GM23338 (cell line): ENCODE results near the gene CACNA1F. TPM values are rescaled to one million over a fixed set of nuclear protein-coding genes. Genes with fewer than 3 reads are reported as not detected.

ENCODE experiments used
- CREB1 ChIP-seq: fragments of 250-450 bp; sonication (Bioruptor Pico); IDR thresholded peaks from 2 replicates; pipeline ENCODE4 v1.5.0; 2020; ENCODE audit warnings: low read depth, mild to moderate bottlenecking, moderate library complexity
- JUNB ChIP-seq: IDR thresholded peaks from one replicate; pipeline ENCODE4 v1.6.1; 2016; ENCODE audit warnings: antibody characterized with exemption; ENCODE audit not compliant: unreplicated experiment
- ZNF331 ChIP-seq: fragments of 250-450 bp; sonication (Bioruptor Pico); IDR thresholded peaks from 2 replicates; pipeline ENCODE4 v1.5.0; 2020; ENCODE audit warnings: low read depth, mild to moderate bottlenecking, moderate library complexity
- polyA plus RNA-seq: library from polyadenylated mRNA; unstranded; fragments of >200 nt; fragmentation: Nextera tagmentation; extraction: Ambion mirVana; gene quantifications from 2 replicates; pipeline ENCODE4 v1.2.1, GENCODE V29; 2016
- total RNA-seq: library from RNA; depleted of rRNA; stranded (reverse); fragments of >200 nt; shearing (Covaris generic); gene quantifications from 2 replicates; pipeline ENCODE4 v1.2.3, GENCODE V29; 2014
- TF ChIP-seq, protein P1 (sequence below), 2 experiments: fragments of 200-600 bp in 1 of 2; sonication (generic) in 1 of 2; conservative IDR thresholded peaks; 2 replicates each; pipeline versions ENCODE4 v1.5.1 to v1.6.1; 2016 to 2017; ENCODE audit warnings: antibody characterized with exemption in 2 of 2, low read depth in 2 of 2, mild to moderate bottlenecking in 2 of 2, moderate library complexity in 1 of 2
- TF ChIP-seq, protein P2 (sequence below): fragments of 250-450 bp; sonication (Bioruptor Pico); IDR thresholded peaks from 2 replicates; pipeline ENCODE4 v1.5.0; 2020; ENCODE audit warnings: mild to moderate bottlenecking, moderate library complexity
- TF ChIP-seq, protein P3 (sequence below): IDR thresholded peaks from 2 replicates; pipeline ENCODE4 v1.6.1; 2016; ENCODE audit warnings: antibody characterized with exemption

The CACNA1F gene
- total and polyA plus RNA-seq, 2 experiments from 2014 or later: 0.44 to 0.90 TPM

DNA sequence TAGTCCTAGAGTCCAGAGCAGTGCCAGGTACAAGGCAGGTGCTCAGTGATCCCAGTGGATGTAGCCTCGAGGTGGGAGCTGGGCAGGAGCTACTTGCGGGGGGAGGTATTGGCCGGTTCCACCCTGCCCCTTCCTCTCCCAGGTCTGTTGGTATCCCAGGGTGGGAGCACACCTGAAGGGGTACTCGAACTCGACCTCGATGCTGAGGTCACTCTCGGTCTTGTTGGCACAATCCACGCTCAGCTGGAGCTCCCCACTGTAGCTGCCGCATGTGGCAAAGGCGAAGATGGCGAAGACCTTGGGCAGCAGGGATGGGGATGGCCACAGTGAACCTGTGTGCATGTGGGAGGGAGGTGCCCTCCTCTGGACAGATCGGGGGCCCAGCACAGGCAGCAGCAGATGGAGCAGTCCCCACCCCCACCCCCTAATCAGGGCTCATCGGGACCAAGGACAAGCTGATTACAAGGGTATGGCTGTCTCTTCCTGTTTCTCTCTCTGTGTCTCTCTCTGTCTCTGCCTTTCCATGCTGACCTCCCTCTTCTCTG, 35.5 kb downstream of the CACNA1F start (continued):
- TF ChIP-seq, protein P1, sequence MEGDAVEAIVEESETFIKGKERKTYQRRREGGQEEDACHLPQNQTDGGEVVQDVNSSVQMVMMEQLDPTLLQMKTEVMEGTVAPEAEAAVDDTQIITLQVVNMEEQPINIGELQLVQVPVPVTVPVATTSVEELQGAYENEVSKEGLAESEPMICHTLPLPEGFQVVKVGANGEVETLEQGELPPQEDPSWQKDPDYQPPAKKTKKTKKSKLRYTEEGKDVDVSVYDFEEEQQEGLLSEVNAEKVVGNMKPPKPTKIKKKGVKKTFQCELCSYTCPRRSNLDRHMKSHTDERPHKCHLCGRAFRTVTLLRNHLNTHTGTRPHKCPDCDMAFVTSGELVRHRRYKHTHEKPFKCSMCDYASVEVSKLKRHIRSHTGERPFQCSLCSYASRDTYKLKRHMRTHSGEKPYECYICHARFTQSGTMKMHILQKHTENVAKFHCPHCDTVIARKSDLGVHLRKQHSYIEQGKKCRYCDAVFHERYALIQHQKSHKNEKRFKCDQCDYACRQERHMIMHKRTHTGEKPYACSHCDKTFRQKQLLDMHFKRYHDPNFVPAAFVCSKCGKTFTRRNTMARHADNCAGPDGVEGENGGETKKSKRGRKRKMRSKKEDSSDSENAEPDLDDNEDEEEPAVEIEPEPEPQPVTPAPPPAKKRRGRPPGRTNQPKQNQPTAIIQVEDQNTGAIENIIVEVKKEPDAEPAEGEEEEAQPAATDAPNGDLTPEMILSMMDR (conservative IDR thresholded peaks at IDR 0.05; ENCODE audit: low read depth in 2 of 2): no peak
- TF ChIP-seq ZNF331 (CRISPR knock-in tag) (no peak), JUNB (no peak), CREB1 (CRISPR knock-in tag) (no peak)
- TF ChIP-seq, protein P2, sequence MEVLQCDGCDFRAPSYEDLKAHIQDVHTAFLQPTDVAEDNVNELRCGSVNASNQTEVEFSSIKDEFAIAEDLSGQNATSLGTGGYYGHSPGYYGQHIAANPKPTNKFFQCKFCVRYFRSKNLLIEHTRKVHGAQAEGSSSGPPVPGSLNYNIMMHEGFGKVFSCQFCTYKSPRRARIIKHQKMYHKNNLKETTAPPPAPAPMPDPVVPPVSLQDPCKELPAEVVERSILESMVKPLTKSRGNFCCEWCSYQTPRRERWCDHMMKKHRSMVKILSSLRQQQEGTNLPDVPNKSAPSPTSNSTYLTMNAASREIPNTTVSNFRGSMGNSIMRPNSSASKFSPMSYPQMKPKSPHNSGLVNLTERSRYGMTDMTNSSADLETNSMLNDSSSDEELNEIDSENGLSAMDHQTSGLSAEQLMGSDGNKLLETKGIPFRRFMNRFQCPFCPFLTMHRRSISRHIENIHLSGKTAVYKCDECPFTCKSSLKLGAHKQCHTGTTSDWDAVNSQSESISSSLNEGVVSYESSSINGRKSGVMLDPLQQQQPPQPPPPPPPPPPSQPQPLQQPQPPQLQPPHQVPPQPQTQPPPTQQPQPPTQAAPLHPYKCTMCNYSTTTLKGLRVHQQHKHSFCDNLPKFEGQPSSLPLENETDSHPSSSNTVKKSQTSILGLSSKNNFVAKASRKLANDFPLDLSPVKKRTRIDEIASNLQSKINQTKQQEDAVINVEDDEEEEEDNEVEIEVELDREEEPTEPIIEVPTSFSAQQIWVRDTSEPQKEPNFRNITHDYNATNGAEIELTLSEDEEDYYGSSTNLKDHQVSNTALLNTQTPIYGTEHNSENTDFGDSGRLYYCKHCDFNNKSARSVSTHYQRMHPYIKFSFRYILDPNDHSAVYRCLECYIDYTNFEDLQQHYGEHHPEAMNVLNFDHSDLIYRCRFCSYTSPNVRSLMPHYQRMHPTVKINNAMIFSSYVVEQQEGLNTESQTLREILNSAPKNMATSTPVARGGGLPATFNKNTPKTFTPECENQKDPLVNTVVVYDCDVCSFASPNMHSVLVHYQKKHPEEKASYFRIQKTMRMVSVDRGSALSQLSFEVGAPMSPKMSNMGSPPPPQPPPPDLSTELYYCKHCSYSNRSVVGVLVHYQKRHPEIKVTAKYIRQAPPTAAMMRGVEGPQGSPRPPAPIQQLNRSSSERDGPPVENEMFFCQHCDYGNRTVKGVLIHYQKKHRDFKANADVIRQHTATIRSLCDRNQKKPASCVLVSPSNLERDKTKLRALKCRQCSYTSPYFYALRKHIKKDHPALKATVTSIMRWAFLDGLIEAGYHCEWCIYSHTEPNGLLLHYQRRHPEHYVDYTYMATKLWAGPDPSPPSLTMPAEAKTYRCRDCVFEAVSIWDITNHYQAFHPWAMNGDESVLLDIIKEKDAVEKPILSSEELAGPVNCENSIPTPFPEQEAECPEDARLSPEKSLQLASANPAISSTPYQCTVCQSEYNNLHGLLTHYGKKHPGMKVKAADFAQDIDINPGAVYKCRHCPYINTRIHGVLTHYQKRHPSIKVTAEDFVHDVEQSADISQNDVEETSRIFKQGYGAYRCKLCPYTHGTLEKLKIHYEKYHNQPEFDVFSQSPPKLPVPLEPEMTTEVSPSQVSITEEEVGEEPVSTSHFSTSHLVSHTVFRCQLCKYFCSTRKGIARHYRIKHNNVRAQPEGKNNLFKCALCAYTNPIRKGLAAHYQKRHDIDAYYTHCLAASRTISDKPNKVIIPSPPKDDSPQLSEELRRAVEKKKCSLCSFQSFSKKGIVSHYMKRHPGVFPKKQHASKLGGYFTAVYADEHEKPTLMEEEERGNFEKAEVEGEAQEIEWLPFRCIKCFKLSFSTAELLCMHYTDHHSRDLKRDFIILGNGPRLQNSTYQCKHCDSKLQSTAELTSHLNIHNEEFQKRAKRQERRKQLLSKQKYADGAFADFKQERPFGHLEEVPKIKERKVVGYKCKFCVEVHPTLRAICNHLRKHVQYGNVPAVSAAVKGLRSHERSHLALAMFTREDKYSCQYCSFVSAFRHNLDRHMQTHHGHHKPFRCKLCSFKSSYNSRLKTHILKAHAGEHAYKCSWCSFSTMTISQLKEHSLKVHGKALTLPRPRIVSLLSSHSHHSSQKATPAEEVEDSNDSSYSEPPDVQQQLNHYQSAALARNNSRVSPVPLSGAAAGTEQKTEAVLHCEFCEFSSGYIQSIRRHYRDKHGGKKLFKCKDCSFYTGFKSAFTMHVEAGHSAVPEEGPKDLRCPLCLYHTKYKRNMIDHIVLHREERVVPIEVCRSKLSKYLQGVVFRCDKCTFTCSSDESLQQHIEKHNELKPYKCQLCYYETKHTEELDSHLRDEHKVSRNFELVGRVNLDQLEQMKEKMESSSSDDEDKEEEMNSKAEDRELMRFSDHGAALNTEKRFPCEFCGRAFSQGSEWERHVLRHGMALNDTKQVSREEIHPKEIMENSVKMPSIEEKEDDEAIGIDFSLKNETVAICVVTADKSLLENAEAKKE (CRISPR knock-in tag): no peak
- TF ChIP-seq, protein P3, sequence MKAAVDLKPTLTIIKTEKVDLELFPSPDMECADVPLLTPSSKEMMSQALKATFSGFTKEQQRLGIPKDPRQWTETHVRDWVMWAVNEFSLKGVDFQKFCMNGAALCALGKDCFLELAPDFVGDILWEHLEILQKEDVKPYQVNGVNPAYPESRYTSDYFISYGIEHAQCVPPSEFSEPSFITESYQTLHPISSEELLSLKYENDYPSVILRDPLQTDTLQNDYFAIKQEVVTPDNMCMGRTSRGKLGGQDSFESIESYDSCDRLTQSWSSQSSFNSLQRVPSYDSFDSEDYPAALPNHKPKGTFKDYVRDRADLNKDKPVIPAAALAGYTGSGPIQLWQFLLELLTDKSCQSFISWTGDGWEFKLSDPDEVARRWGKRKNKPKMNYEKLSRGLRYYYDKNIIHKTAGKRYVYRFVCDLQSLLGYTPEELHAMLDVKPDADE: no peak
